Measurements from ENCODE around the gene PRKN.
A peak's percentile ranks its signal among the peaks of the same experiment; 100 is the strongest.

The PRKN gene

GRCh38 chr6:162063666-162064065, 663.9 kb downstream of the PRKN start:
- H3K9me3 ChIP-seq (replicated peaks in 1 of 11), result peaks cover 25 to 45% (median 32%) of the 10 kb centered on the region in 11 experiments
- H3K4me2 ChIP-seq, result no peak overlapping the region
- H3K36me3 ChIP-seq, result 0 out of 22 replicates have a peak, but pooled peaks cover 0 to 3% (median 0%) of the 10 kb centered on the region in 11 experiments
- H3K27ac ChIP-seq, result no peak overlapping the region
- no peaks in the 10 kb centered on the region for H3K27me3 ChIP-seq
- no peak overlapping the region for H3K4me3 ChIP-seq
- H3K9ac ChIP-seq, result no peak overlapping the region
- no peak for TF ChIP-seq Cebpa-rat (IDR thresholded peaks at IDR 0.05)
- H3K4me1 ChIP-seq, result peaks cover 0 to 22% (median 11%) of the 10 kb centered on the region in 10 experiments; a peak in 12 of 20 replicates
- H4K20me1 ChIP-seq, result no peaks in the 10 kb centered on the region

GRCh38 chr6:162058281-162058875, 669.2 kb downstream of the PRKN start:
- Histone ChIP-seq H3K27ac (no peak overlapping the region), H3K4me2 (no peak overlapping the region), H3K9me3 (replicated peaks in 1 of 11) (peaks cover 0 to 4% (median 0%) of the 10 kb centered on the region in 11 experiments; a peak in 3 of 22 replicates), H3K4me3 (no peak overlapping the region), H3K4me1 (peaks cover 10 to 61% (median 47%) of the 10 kb centered on the region in 10 experiments; a peak in 19 of 20 replicates), H3K9ac (no peak overlapping the region), H4K20me1 (no peaks in the 10 kb centered on the region), H3K36me3 (no peaks in the 10 kb centered on the region), H3K27me3 (no peaks in the 10 kb centered on the region)
- TF ChIP-seq Cebpa-rat (IDR thresholded peaks at IDR 0.05), result no peak

- Histone ChIP-seq H3K4me2 (peak overlapping the region; percentile 48 to 78 (median 70)), H3K9ac (peak overlapping the region in 1 of 11 experiments; percentile 51; a peak in 2 of 22 replicates), H3K4me1 (peaks cover 10 to 68% (median 54%) of the 10 kb centered on the region in 10 experiments; a peak in 19 of 20 replicates), H3K4me3 (no peak overlapping the region), H3K36me3 (no peaks in the 10 kb centered on the region), H3K9me3 (replicated peaks in 1 of 11) (peaks cover 0 to 1% (median 0%) of the 10 kb centered on the region in 11 experiments; a peak in 5 of 22 replicates), H3K27ac (no peak overlapping the region), H3K27me3 (no peaks in the 10 kb centered on the region), H4K20me1 (no peaks in the 10 kb centered on the region)
- TF ChIP-seq Cebpa-rat (IDR thresholded peaks at IDR 0.05), result no peak
Observed at GRCh38 chr6:162056745-162057144, 670.8 kb downstream of the PRKN start.

- Histone ChIP-seq H4K20me1 (no peaks in the 10 kb centered on the region), H3K4me1 (peaks cover 10 to 65% (median 51%) of the 10 kb centered on the region in 10 experiments; a peak in 19 of 20 replicates), H3K27me3 (no peaks in the 10 kb centered on the region), H3K9ac (no peak overlapping the region), H3K36me3 (no peaks in the 10 kb centered on the region; a peak in 1 of 22 replicates), H3K27ac (no peak overlapping the region), H3K4me3 (no peak overlapping the region), H3K4me2 (peak overlapping the region; percentile 48 to 78 (median 70); a peak in 18 of 22 replicates), H3K9me3 (replicated peaks in 1 of 11) (peaks cover 0 to 8% (median 6%) of the 10 kb centered on the region in 11 experiments; a peak in 9 of 22 replicates)
- no peak for TF ChIP-seq Cebpa-rat (IDR thresholded peaks at IDR 0.05)
Observed at GRCh38 chr6:162056061-162056460, 671.5 kb downstream of the PRKN start.

GRCh38 chr6:162055365-162055764, 672.2 kb downstream of the PRKN start:
- Histone ChIP-seq H3K9me3 (replicated peaks in 1 of 11) (peaks cover 0 to 15% (median 12%) of the 10 kb centered on the region in 11 experiments; a peak in 12 of 22 replicates), H4K20me1 (no peaks in the 10 kb centered on the region), H3K9ac (no peak overlapping the region), H3K36me3 (no peaks in the 10 kb centered on the region; a peak in 1 of 22 replicates), H3K27me3 (no peaks in the 10 kb centered on the region), H3K4me1 (peaks cover 10 to 62% (median 50%) of the 10 kb centered on the region in 10 experiments; a peak in 19 of 20 replicates), H3K4me3 (no peak overlapping the region), H3K4me2 (peak overlapping the region in 8 of 11 experiments; percentile 55 to 78 (median 72); a peak in 15 of 22 replicates), H3K27ac (no peak overlapping the region)
- no peak for TF ChIP-seq Cebpa-rat (IDR thresholded peaks at IDR 0.05)

- peak overlapping the region in 8 of 11 experiments; percentile 1 to 78 (median 66); a peak in 15 of 22 replicates for H3K4me2 ChIP-seq
- 0 out of 22 replicates have a peak overlapping the region, but pooled peaks of 1 of the 11 experiments have one; percentile 16 for H3K27ac ChIP-seq
- no peak for TF ChIP-seq Cebpa-rat (IDR thresholded peaks at IDR 0.05)
- H3K9ac ChIP-seq, result peak overlapping the region in 2 of 11 experiments; percentile 32 to 45; a peak in 2 of 22 replicates
- no peaks in the 10 kb centered on the region for H4K20me1 ChIP-seq
- H3K4me3 ChIP-seq, result no peak overlapping the region
- H3K27me3 ChIP-seq, result no peaks in the 10 kb centered on the region
- H3K36me3 ChIP-seq, result no peaks in the 10 kb centered on the region; a peak in 1 of 22 replicates
- H3K4me1 ChIP-seq, result peaks cover 10 to 62% (median 49%) of the 10 kb centered on the region in 10 experiments; a peak in 19 of 20 replicates
- H3K9me3 ChIP-seq (replicated peaks in 1 of 11), result peaks cover 0 to 16% (median 12%) of the 10 kb centered on the region in 11 experiments; a peak in 12 of 22 replicates
Observed at GRCh38 chr6:162053084-162053483, 674.5 kb downstream of the PRKN start.

GRCh38 chr6:162050579-162050978, 677.0 kb downstream of the PRKN start:
- H3K27ac ChIP-seq, result no peak overlapping the region
- H4K20me1 ChIP-seq, result no peaks in the 10 kb centered on the region
- peaks cover 0 to 22% (median 16%) of the 10 kb centered on the region in 11 experiments; a peak in 14 of 22 replicates for H3K9me3 ChIP-seq (replicated peaks in 1 of 11)
- H3K4me1 ChIP-seq, result peaks cover 0 to 38% (median 26%) of the 10 kb centered on the region in 10 experiments; a peak in 14 of 20 replicates
- no peak overlapping the region for H3K4me3 ChIP-seq
- no peaks in the 10 kb centered on the region for H3K27me3 ChIP-seq
- no peak overlapping the region for H3K4me2 ChIP-seq
- H3K36me3 ChIP-seq, result no peaks in the 10 kb centered on the region; a peak in 1 of 22 replicates
- H3K9ac ChIP-seq, result no peak overlapping the region
- no peak for TF ChIP-seq Cebpa-rat (IDR thresholded peaks at IDR 0.05)

- Histone ChIP-seq H3K9ac (no peak overlapping the region), H3K27me3 (no peaks in the 10 kb centered on the region), H3K9me3 (replicated peaks in 1 of 11) (peaks cover 20 to 60% (median 50%) of the 10 kb centered on the region in 11 experiments), H3K4me2 (no peak overlapping the region), H4K20me1 (no peaks in the 10 kb centered on the region), H3K4me1 (peaks cover 0 to under 1% (median 0%) of the 10 kb centered on the region in 10 experiments; a peak in 1 of 20 replicates), H3K36me3 (peaks cover 0 to 6% (median 0%) of the 10 kb centered on the region in 11 experiments; a peak in 1 of 22 replicates), H3K4me3 (no peak overlapping the region), H3K27ac (no peak overlapping the region)
- no peak for TF ChIP-seq Cebpa-rat (IDR thresholded peaks at IDR 0.05)
Observed at GRCh38 chr6:162046324-162046723, 681.2 kb downstream of the PRKN start.

- no peaks in the 10 kb centered on the region for H3K27me3 ChIP-seq
- peak overlapping the region; percentile 36 to 67 (median 58) for H3K4me2 ChIP-seq
- H4K20me1 ChIP-seq, result no peaks in the 10 kb centered on the region
- no peak overlapping the region for H3K4me3 ChIP-seq
- peaks cover 0 to 19% (median 5%) of the 10 kb centered on the region in 11 experiments; a peak in 10 of 22 replicates for H3K9me3 ChIP-seq (replicated peaks in 1 of 11)
- H3K9ac ChIP-seq, result peak overlapping the region in 3 of 11 experiments; percentile 18 to 56 (median 45); a peak in 3 of 22 replicates
- no peaks in the 10 kb centered on the region for H3K36me3 ChIP-seq
- peak overlapping the region in 10 of 11 experiments; percentile 29 to 61 (median 53); a peak in 19 of 22 replicates for H3K27ac ChIP-seq
- peaks cover 28 to 51% (median 38%) of the 10 kb centered on the region in 10 experiments for H3K4me1 ChIP-seq
- TF ChIP-seq Cebpa-rat (IDR thresholded peaks at IDR 0.05), result peak in 4 of 11 experiments; percentile 24 to 82 (median 38); a peak in 5 of 22 replicates
Observed at GRCh38 chr6:162032620-162033019, 694.9 kb downstream of the PRKN start.
